ENCODE data around the gene AFG3L2. TPM values are rescaled to one million over a fixed set of nuclear protein-coding genes. Genes with fewer than 3 reads are reported as not detected.

Gene AFG3L2
- total RNA-seq (ENCODE audit: low replicate concordance), result 38.9 and 51.7 TPM in 2 replicates

- Histone ChIP-seq H3K36me3 (no peaks in the 10 kb centered on the region), H3K4me1 (peaks cover 6% of the 10 kb centered on the region), H3K9ac (peak within 1 kb of the TSS; percentile 53), H2AFZ (replicated peaks) (peak within 1 kb of the TSS; percentile 83), H3K4me3 (peak within 1 kb of the TSS; percentile 72), H3K79me2 (ENCODE audit: low read depth) (peaks cover 47% of the 10 kb centered on the region), H3K27me3 (no peaks in the 10 kb centered on the region), H3K27ac (peak within 1 kb of the TSS; percentile 85), H4K20me1 (ENCODE audit: low read depth) (peaks cover 41% of the 10 kb centered on the region), H3K4me2 (peak within 1 kb of the TSS; percentile 93), H3K9me3 (ENCODE audit: low read depth) (no peaks in the 10 kb centered on the region), H3F3A (ENCODE audit: low read depth) (peaks cover 25% of the 10 kb centered on the region)
- Mint-ChIP-seq H3K36me3 (peaks cover 10% of the 10 kb centered on the region), H3K27me3 (ENCODE audit: insufficient read depth, low read depth) (peaks cover 8% of the 10 kb centered on the region), H3K27ac (peak within 1 kb of the TSS; percentile 89), H3K4me1 (peaks cover 19% of the 10 kb centered on the region), H3K9me3 (no peaks in the 10 kb centered on the region), H3K4me3 (peak within 1 kb of the TSS; percentile 93)
- DNase-seq (ENCODE audit: low spot score), result peak; percentile 99
- TF ChIP-seq EZH2 (IDR thresholded peaks at IDR 0.05), result no peak
- TF ChIP-seq, protein P1, sequence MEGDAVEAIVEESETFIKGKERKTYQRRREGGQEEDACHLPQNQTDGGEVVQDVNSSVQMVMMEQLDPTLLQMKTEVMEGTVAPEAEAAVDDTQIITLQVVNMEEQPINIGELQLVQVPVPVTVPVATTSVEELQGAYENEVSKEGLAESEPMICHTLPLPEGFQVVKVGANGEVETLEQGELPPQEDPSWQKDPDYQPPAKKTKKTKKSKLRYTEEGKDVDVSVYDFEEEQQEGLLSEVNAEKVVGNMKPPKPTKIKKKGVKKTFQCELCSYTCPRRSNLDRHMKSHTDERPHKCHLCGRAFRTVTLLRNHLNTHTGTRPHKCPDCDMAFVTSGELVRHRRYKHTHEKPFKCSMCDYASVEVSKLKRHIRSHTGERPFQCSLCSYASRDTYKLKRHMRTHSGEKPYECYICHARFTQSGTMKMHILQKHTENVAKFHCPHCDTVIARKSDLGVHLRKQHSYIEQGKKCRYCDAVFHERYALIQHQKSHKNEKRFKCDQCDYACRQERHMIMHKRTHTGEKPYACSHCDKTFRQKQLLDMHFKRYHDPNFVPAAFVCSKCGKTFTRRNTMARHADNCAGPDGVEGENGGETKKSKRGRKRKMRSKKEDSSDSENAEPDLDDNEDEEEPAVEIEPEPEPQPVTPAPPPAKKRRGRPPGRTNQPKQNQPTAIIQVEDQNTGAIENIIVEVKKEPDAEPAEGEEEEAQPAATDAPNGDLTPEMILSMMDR (IDR thresholded peaks at IDR 0.05), result no peak
- TF ChIP-seq EZH2phosphoT487 (IDR thresholded peaks at IDR 0.05), result no peak
Measured at GRCh38 chr18:12376754-12377555, at the start of gene AFG3L2. TSS of gene AFG3L2 (minus strand) at chr18:12377227. CDS start at chr18:12377082, 145 bp downstream.

DNA sequence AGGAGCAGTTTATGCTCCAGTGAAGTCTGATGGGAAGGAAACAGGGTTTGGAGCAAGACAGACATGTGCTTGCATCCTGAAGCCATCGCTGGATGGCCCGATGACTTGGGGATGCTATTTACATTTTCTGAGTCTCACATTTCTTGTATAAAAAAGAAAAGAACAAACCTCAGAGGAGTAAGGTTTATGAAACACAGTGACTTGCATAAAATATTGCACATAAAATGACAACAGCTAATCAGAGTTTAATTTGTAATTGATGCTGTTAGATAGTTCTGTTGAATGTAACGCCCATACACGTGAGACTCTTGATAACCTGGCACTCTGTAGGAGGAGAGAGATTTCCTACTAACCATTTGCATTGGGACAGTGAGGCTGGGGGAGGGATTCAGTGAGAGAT is 47.2 kb upstream of the AFG3L2 start:
- Mint-ChIP-seq H3K27me3 (ENCODE audit: insufficient read depth, low read depth) (peaks cover 7% of the 10 kb centered on the region), H3K9me3 (no peaks in the 10 kb centered on the region), H3K27ac (no peak overlapping the region), H3K36me3 (peaks cover 5% of the 10 kb centered on the region), H3K4me1 (peaks cover 11% of the 10 kb centered on the region), H3K4me3 (no peak overlapping the region)
- H3K79me2 ChIP-seq (ENCODE audit: low read depth), result no peaks in the 10 kb centered on the region
- no peak overlapping the region for H3K4me2 ChIP-seq
- no peak for TF ChIP-seq EZH2 (IDR thresholded peaks at IDR 0.05)
- no peak for TF ChIP-seq EZH2phosphoT487 (IDR thresholded peaks at IDR 0.05)
- H2AFZ ChIP-seq (replicated peaks), result no peak overlapping the region
- no peak overlapping the region for H3K9ac ChIP-seq
- H4K20me1 ChIP-seq (ENCODE audit: low read depth), result no peaks in the 10 kb centered on the region
- no peak overlapping the region for H3K4me3 ChIP-seq
- peaks cover 18% of the 10 kb centered on the region for H3F3A ChIP-seq (ENCODE audit: low read depth)
- no peaks in the 10 kb centered on the region for H3K9me3 ChIP-seq (ENCODE audit: low read depth)
- peaks cover 3% of the 10 kb centered on the region for H3K36me3 ChIP-seq
- H3K4me1 ChIP-seq, result peaks cover 11% of the 10 kb centered on the region
- H3K27ac ChIP-seq, result no peak overlapping the region
- no peaks in the 10 kb centered on the region for H3K27me3 ChIP-seq
- DNase-seq (ENCODE audit: low spot score), result no peak

DNA sequence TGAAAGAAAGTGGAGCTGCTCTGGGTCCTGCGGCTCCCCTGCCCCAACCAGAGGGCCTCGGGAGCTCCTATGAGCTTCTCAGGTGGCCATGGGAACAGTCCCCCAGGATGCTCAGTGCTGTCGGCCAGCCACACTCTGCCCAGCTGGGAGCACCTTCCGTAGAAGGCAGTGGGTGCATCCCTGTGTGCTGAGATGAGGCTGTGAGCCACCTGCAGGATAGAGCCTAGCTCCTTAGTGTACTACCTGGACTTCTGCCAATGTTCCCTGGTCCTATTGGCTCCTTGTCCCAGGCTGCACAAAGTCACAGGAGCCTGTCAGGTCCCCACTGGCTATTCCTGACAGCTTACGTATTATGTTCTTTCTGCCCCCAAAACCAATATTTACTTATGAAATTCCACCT is 46.8 kb upstream of the AFG3L2 start:
- Histone ChIP-seq H3K4me1 (peaks cover 11% of the 10 kb centered on the region), H3F3A (ENCODE audit: low read depth) (peaks cover 19% of the 10 kb centered on the region), H4K20me1 (ENCODE audit: low read depth) (no peaks in the 10 kb centered on the region), H3K27ac (no peak overlapping the region), H3K79me2 (ENCODE audit: low read depth) (no peaks in the 10 kb centered on the region), H3K9me3 (ENCODE audit: low read depth) (no peaks in the 10 kb centered on the region), H3K36me3 (peaks cover 3% of the 10 kb centered on the region), H3K4me3 (no peak overlapping the region), H3K4me2 (no peak overlapping the region), H3K9ac (no peak overlapping the region), H3K27me3 (no peaks in the 10 kb centered on the region), H2AFZ (replicated peaks) (no peak overlapping the region)
- H3K27ac Mint-ChIP-seq, result no peak overlapping the region
- TF ChIP-seq EZH2 (IDR thresholded peaks at IDR 0.05) (no peak), EZH2phosphoT487 (IDR thresholded peaks at IDR 0.05) (no peak)
- TF ChIP-seq, protein P1 (IDR thresholded peaks at IDR 0.05), result no peak
- peaks cover 11% of the 10 kb centered on the region for H3K4me1 Mint-ChIP-seq
- peaks cover 7% of the 10 kb centered on the region for H3K27me3 Mint-ChIP-seq (ENCODE audit: insufficient read depth, low read depth)
- no peak overlapping the region for H3K4me3 Mint-ChIP-seq
- H3K9me3 Mint-ChIP-seq, result no peaks in the 10 kb centered on the region
- DNase-seq (ENCODE audit: low spot score), result no peak
- peaks cover 5% of the 10 kb centered on the region for H3K36me3 Mint-ChIP-seq

GRCh38 chr18:12423393-12423792 is 46.4 kb upstream of the AFG3L2 start:
- Histone ChIP-seq H3K4me1 (peaks cover 14% of the 10 kb centered on the region), H3K4me3 (no peak overlapping the region), H3K79me2 (ENCODE audit: low read depth) (no peaks in the 10 kb centered on the region), H3K9ac (no peak overlapping the region), H3F3A (ENCODE audit: low read depth) (peaks cover 24% of the 10 kb centered on the region), H2AFZ (replicated peaks) (no peak overlapping the region), H3K27me3 (no peaks in the 10 kb centered on the region), H3K27ac (no peak overlapping the region), H3K9me3 (ENCODE audit: low read depth) (no peaks in the 10 kb centered on the region), H4K20me1 (ENCODE audit: low read depth) (no peaks in the 10 kb centered on the region), H3K4me2 (no peak overlapping the region), H3K36me3 (peaks cover 3% of the 10 kb centered on the region)
- no peak for DNase-seq (ENCODE audit: low spot score)
- no peak overlapping the region for H3K4me3 Mint-ChIP-seq
- no peaks in the 10 kb centered on the region for H3K9me3 Mint-ChIP-seq
- H3K27ac Mint-ChIP-seq, result no peak overlapping the region
- peaks cover 14% of the 10 kb centered on the region for H3K4me1 Mint-ChIP-seq
- TF ChIP-seq, protein P1 (IDR thresholded peaks at IDR 0.05), result no peak
- TF ChIP-seq EZH2phosphoT487 (IDR thresholded peaks at IDR 0.05) (no peak), EZH2 (IDR thresholded peaks at IDR 0.05) (no peak)
- H3K36me3 Mint-ChIP-seq, result peaks cover 5% of the 10 kb centered on the region
- H3K27me3 Mint-ChIP-seq (ENCODE audit: insufficient read depth, low read depth), result peaks cover 11% of the 10 kb centered on the region

Data from neural progenitor cell (in vitro differentiated cells).